Stimulated activated CD8-positive, alpha-beta memory T cell treated with anti-CD3 and anti-CD28 coated beads, Interleukin-7, amount 100 ng/mL, for 4 hours (primary cell): Measurements from ENCODE around the gene SCYGR7.

Experiments used
- DNase-seq, 2 donors: peaks; one replicate each; pipeline ENCODE4 v3.0.0-alpha.2; 2020; ENCODE audit warnings: low read depth in 2 of 2

SCYGR7 gene

GRCh38 chr2:227759411-227760118 lies 31.4 kb downstream of the SCYGR7 start:
- DNase-seq = no peak

DNA sequence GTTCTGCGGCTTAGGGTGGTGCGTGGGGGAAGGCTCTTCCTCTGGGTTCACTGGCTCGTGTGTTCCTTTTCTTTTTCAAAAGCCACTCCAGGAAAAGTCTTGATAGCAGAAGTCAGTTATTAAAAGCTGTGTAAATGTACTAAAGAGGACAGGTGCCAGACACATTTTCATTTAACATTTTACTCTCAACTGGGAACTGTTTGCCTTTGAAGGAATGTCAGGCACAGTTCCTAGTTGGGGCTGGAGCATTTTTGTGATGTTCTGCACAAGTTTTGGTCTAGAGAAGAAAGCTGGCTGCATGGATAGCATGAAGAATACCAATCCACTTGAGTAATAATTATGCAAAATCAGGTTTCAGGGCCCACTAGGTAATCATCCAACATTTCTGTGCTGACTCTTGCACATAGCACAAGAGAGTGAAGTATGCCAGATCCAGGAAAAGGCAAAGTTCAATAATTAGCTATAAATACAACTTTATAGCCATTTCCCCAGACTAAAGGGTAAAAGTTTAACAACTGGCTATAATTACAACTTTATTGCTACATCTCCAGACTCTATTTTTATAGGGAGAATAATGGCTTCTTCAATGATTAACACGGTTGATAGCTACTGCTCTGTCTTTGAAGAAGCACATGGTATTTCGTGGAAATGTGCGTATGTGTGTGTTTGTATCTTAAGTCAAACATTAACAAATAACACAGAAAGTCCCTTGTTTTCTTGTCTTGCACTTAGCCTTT lies 33.8 kb downstream of the SCYGR7 start:
- no peak for DNase-seq

GRCh38 chr2:227765788-227766372 lies 37.7 kb downstream of the SCYGR7 start:
- DNase-seq = no peak

DNA sequence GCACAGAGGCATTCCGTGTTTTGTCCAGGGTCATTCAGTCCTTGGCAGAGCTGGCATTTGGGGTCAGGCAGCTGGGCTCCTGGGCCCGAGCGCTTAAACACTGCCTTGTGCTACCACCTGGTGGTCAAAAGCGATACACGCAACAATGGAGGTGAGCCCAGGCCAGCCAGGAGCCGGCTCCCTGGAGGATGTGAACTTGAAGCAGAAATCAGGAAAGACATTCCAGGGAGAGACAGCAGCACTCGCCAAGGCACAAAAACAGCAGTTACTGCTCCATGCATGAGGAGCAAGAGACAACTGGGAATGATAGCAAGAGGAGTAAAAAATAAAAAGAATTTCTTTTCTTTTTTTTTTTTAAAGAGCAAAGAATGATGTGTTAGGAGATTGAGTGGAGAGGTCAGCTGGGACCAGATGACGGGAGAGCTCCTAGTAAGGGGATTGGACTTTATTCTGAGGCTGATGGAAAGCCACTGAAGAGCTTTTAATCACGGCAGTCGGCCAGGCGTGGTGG lies 38.3 kb downstream of the SCYGR7 start:
- peak; percentile 12 to 29 for DNase-seq

DNA sequence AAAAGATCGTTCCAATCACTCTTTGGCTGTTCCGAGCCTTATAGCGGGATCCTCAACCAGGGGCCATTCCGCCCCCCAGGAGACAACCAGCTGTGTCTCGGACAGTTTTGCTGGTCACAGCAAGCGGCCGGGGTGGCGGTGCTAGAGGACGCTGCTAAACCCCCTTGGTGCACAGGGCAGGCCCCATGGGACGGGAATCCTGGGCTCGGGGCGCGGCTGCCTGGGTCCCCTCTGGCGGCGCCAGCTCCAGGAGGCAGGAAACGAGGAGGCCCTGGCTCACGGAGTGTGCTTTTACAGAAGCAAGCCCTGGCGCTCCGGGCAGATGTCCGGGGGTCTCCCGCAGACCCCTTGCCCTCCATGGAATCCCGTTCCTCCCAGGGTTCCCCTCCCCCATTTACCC lies 39.7 kb downstream of the SCYGR7 start:
- no peak for DNase-seq

GRCh38 chr2:227772197-227772661 lies 44.1 kb downstream of the SCYGR7 start:
- DNase-seq = no peak

GRCh38 chr2:227772932-227773331 lies 44.8 kb downstream of the SCYGR7 start:
- DNase-seq = no peak

GRCh38 chr2:227774011-227774624 lies 46.0 kb downstream of the SCYGR7 start:
- DNase-seq = no peak

DNA sequence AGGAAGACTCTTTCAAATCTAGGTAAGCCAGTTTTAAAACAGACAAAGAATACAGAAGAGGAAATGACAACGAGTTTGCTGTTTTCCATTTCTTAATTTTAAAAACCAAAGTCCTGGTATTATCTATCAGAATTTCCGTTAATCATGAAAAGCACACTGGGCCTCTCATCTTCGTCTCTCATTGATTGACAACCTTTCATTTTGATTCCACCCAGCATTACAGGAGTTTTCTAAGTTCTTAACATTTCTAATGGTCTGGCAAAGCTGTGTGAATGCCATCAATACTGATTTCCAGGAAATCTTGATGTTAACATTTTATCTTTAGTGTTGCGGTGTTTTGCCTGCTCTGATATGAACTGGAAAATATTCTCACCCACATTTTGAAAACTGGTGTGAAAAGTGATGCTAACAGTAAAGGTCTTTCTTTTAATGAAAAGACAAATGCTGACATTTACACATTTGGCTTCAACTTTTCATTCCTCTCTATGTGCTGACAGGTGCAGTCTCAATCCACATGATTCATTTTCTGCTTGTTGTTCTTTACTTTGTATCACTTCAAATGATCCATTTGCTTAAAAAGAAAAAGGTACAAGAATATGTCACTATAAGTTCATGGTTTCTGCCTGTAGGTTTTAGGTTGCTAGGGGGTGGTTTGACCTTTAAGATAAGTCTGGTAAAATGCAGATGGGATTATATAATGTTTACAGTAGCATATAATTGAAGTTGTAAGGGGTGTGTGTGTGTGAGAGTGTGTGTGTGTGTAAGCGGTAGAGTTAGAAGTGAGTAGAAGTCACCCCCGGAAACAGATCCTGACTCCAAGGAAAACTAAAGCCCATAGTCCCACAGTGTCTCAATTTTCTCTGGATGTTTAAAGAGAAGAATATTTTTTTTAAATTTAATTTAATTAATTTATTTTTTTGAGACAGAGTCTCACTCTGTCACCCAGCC lies 47.0 kb downstream of the SCYGR7 start:
- DNase-seq = no peak
